Right lobe of liver (tissue), 6 donors: ENCODE results near the gene LPA. TPM values are rescaled to one million over a fixed set of nuclear protein-coding genes. Genes with fewer than 3 reads are reported as not detected.
"Not testable (repeated sequence)": the region's sequence is repeated elsewhere in the genome, so short reads cannot be mapped to it uniquely, and the experiment has no call there.

Experiments
- ATAC-seq, 4 donors: fragments of 200-7000 bp; cut with Tn5 transposase; one replicate each; pipeline ENCODE4 v1.9.1; 2020; ENCODE audit warnings: mild to moderate bottlenecking in 4 of 4, moderate library complexity in 4 of 4
- DNase-seq, 3 donors: peaks; one replicate each; pipeline ENCODE4 v3.0.0-alpha.2; 2020
- H3K27ac ChIP-seq, 3 donors: fragments of 200-600 bp; one replicate each; pipeline ENCODE4 v1.8.0; 2022
- H3K27me3 ChIP-seq, 2 donors: fragments of 200-600 bp; one replicate each; pipeline ENCODE4 v1.8.0; 2022
- H3K36me3 ChIP-seq, 4 donors: fragments of 200-600 bp; sonication (generic) in 1 of 4; one replicate each; pipeline versions ENCODE4 v1.5.1 to v1.8.0; 2017 to 2022; ENCODE audit warnings: control low read depth in 1 of 4
- H3K4me1 ChIP-seq, 4 donors: fragments of 200-600 bp; sonication (generic) in 1 of 4; one replicate each; pipeline versions ENCODE4 v1.5.1 to v1.8.0; 2017 to 2022; ENCODE audit warnings: control low read depth in 1 of 4
- H3K4me3 ChIP-seq, 3 donors: fragments of 200-600 bp; one replicate each; pipeline ENCODE4 v1.8.0; 2022
- H3K9me3 ChIP-seq, 4 donors: fragments of 200-600 bp; sonication (generic) in 1 of 4; one replicate each; pipeline versions ENCODE4 v1.5.1 to v1.8.0; 2017 to 2022; ENCODE audit warnings: control low read depth in 1 of 4
- CTCF ChIP-seq, 4 donors: fragments of 200-600 bp in 3 of 4; fragments of 450-650 bp in 1 of 4; IDR thresholded peaks; one replicate each; pipeline versions ENCODE4 v1.5.1 to v1.8.0; 2016 to 2022; ENCODE audit warnings: antibody characterized with exemption in 4 of 4, mild to moderate bottlenecking in 2 of 4
- POLR2A ChIP-seq: fragments of 450-650 bp; IDR thresholded peaks from one replicate; pipeline ENCODE4 v1.6.1; 2017; ENCODE audit warnings: antibody characterized with exemption, mild to moderate bottlenecking
- whole genome bisulfite sequencing: methylation state at CpG from one replicate; pipeline ENCODE4 v1.1.6; 2018; ENCODE audit warnings: low coverage, low lambda C conversion rate; ENCODE audit not compliant: insufficient coverage; ENCODE audit errors: missing lambda C conversion rate; 5-methylcytosine and 5-hydroxymethylcytosine counted together
- intact Hi-C, 2 donors: fragments of 100-400 bp; cut with DNase I; formaldehyde crosslinking; loops; one replicate each; pipeline versions ENCODE4 v1.11.2 to v1.14.1; 2022
- total RNA-seq, 6 experiments: library from RNA; depleted of rRNA in 2 of 6; stranded (reverse); fragments of >200 nt in 2 of 6; fragmentation: NEBNext Ultra II Directional in 3 of 6; extraction: Animal tissue kit (Norgen Biotek cat#: 25700) in 3 of 6; gene quantifications; one replicate each; pipeline versions ENCODE4 v1.1.0 to v1.2.4, GENCODE V29; 2016 to 2023
- donor health status: DM: no; HTN: yes; CAD: no.
- donor health status: DM: no; HTN: no; CAD: no.
- donor health status: DM: no; HTN: no; CAD: no.
- donor health status: DM: no; HTN: yes; CAD: no.
- donor health status: DM: no; HTN: yes; CAD: no.

The LPA gene
- total RNA-seq, 6 experiments from 2014 or later = 13.5 to 442 (median 184) TPM

- DNase-seq = peak; percentile 71 to 73 (median 72)
- WGBS = 4% methylated on average over 13 of the region's 14 CpGs
- H3K4me3 ChIP-seq = peak overlapping the region; percentile 44 to 58 (median 51)
These were observed 15.3 kb upstream of the LPA start for GRCh38 chr6:160679402-160679769.

GRCh38 chr6:160678744-160679401 is 14.8 kb upstream of the LPA start:
- ATAC-seq = peak; percentile 92 to 98 (median 96)
- WGBS = 12% methylated on average over 15 of the region's 42 CpGs

More at GRCh38 chr6:160679402-160679769, 15.3 kb upstream of the LPA start:
- no peaks in the 10 kb centered on the region for H3K9me3 ChIP-seq
- peaks cover 0 to 4% (median 0%) of the 10 kb centered on the region in 4 donors for H3K4me1 ChIP-seq
- peak; percentile 92 to 95 (median 93) for ATAC-seq
- no peaks in the 10 kb centered on the region for H3K27me3 ChIP-seq
- peak overlapping the region in 1 of 3 donors; percentile 40 for H3K27ac ChIP-seq
- intact Hi-C loops = no loop called here
- H3K36me3 ChIP-seq = no peaks in the 10 kb centered on the region
- TF ChIP-seq POLR2A (no peak), CTCF (IDR thresholded peaks at IDR 0.05) (peak; percentile 43 to 66 (median 55))

GRCh38 chr6:160678230-160678629 is 14.2 kb upstream of the LPA start:
- peak overlapping the region in 1 of 3 donors; percentile 58 for H3K4me3 ChIP-seq
- WGBS = 71% methylated on average over 4 of the region's 4 CpGs
- DNase-seq (no peak), ATAC-seq (no peak)
- peaks cover 0 to 4% (median 0%) of the 10 kb centered on the region in 4 donors for H3K4me1 ChIP-seq
- H3K36me3 ChIP-seq = no peaks in the 10 kb centered on the region
- no peaks in the 10 kb centered on the region for H3K9me3 ChIP-seq
- intact Hi-C loops = no loop called here
- no peak overlapping the region for H3K27ac ChIP-seq
- TF ChIP-seq CTCF (IDR thresholded peaks at IDR 0.05) = no peak
- no peak for TF ChIP-seq POLR2A
- no peaks in the 10 kb centered on the region for H3K27me3 ChIP-seq

More at GRCh38 chr6:160678744-160679401, 14.8 kb upstream of the LPA start:
- DNase-seq = peak; percentile 64 to 80 (median 71)
- TF ChIP-seq POLR2A (no peak), CTCF (IDR thresholded peaks at IDR 0.05) (no peak)
- Histone ChIP-seq H3K4me3 (peak overlapping the region; percentile 44 to 58 (median 51)), H3K27ac (peak overlapping the region in 1 of 3 donors; percentile 40), H3K36me3 (no peaks in the 10 kb centered on the region), H3K27me3 (no peaks in the 10 kb centered on the region), H3K4me1 (peaks cover 0 to 4% (median 0%) of the 10 kb centered on the region in 4 donors), H3K9me3 (no peaks in the 10 kb centered on the region)
- intact Hi-C loops = no loop called here

- ATAC-seq, H3K36me3 ChIP-seq, intact Hi-C loops, DNase-seq, H3K27ac ChIP-seq, H3K4me1 ChIP-seq, H3K27me3 ChIP-seq, H3K9me3 ChIP-seq, H3K4me3 ChIP-seq: not testable (repeated sequence)
- 87% methylated on average over 5 of the region's 5 CpGs for WGBS
These were observed 12.3 kb upstream of the LPA start for GRCh38 chr6:160676418-160676817.

- Histone ChIP-seq H3K36me3 (no peaks in the 10 kb centered on the region), H3K4me3 (no peak overlapping the region), H3K9me3 (no peaks in the 10 kb centered on the region), H3K4me1 (peaks cover 0 to 20% (median 5%) of the 10 kb centered on the region in 4 donors), H3K27me3 (no peaks in the 10 kb centered on the region), H3K27ac (no peak overlapping the region)
- no peak for ATAC-seq
- TF ChIP-seq CTCF (IDR thresholded peaks at IDR 0.05) = no peak
- TF ChIP-seq POLR2A = no peak
- 75% methylated on average over 2 of the region's 2 CpGs for WGBS
- intact Hi-C loops = no loop called here
- DNase-seq = no peak
These were observed 4.5 kb upstream of the LPA start for GRCh38 chr6:160668589-160668988.
